Parathyroid adenoma (tissue), 2 donors: ENCODE measurements around the gene LAMB4.

Experiments used
- H2AFZ ChIP-seq: fragments of 300-600 bp; sonication (generic); one replicate; pipeline ENCODE4 v1.7.0; 2017; ENCODE audit warnings: antibody characterized with exemption, mild to moderate bottlenecking
- H3K27ac ChIP-seq: fragments of 300-600 bp; sonication (generic); one replicate; pipeline ENCODE4 v1.7.0; 2017
- H3K27me3 ChIP-seq: fragments of 300-600 bp; sonication (generic); one replicate; pipeline ENCODE4 v1.7.0; 2017; ENCODE audit warnings: low read length; ENCODE audit not compliant: control insufficient read depth, insufficient read depth
- H3K36me3 ChIP-seq: fragments of 300-600 bp; sonication (generic); one replicate; pipeline ENCODE4 v1.7.0; 2017; ENCODE audit warnings: low read length; ENCODE audit not compliant: control insufficient read depth, insufficient read depth
- H3K4me1 ChIP-seq: fragments of 300-600 bp; sonication (generic); one replicate; pipeline ENCODE4 v1.7.0; 2017; ENCODE audit warnings: control low read depth
- H3K4me2 ChIP-seq: fragments of 300-600 bp; sonication (generic); one replicate; pipeline ENCODE4 v1.7.0; 2017; ENCODE audit warnings: low read length
- H3K4me3 ChIP-seq: fragments of 300-600 bp; sonication (generic); one replicate; pipeline ENCODE4 v1.7.0; 2017; ENCODE audit warnings: low read depth, low read length
- H3K79me2 ChIP-seq: fragments of 300-600 bp; sonication (generic); one replicate; pipeline ENCODE4 v1.7.0; 2017; ENCODE audit warnings: control low read depth
- H3K9ac ChIP-seq: fragments of 300-600 bp; sonication (generic); one replicate; pipeline ENCODE4 v1.7.0; 2017; ENCODE audit warnings: mild to moderate bottlenecking
- H3K9me3 ChIP-seq: fragments of 300-600 bp; sonication (generic); one replicate; pipeline ENCODE4 v1.7.0; 2017; ENCODE audit warnings: low read length; ENCODE audit not compliant: control insufficient read depth
- TF ChIP-seq, protein P1 (sequence below): fragments of 300-600 bp; sonication (generic); IDR thresholded peaks from one replicate; pipeline ENCODE4 v1.7.0; 2017; ENCODE audit warnings: antibody characterized with exemption, mild to moderate bottlenecking
- donor health status: primary hyperparathyroidism.

LAMB4 gene

DNA sequence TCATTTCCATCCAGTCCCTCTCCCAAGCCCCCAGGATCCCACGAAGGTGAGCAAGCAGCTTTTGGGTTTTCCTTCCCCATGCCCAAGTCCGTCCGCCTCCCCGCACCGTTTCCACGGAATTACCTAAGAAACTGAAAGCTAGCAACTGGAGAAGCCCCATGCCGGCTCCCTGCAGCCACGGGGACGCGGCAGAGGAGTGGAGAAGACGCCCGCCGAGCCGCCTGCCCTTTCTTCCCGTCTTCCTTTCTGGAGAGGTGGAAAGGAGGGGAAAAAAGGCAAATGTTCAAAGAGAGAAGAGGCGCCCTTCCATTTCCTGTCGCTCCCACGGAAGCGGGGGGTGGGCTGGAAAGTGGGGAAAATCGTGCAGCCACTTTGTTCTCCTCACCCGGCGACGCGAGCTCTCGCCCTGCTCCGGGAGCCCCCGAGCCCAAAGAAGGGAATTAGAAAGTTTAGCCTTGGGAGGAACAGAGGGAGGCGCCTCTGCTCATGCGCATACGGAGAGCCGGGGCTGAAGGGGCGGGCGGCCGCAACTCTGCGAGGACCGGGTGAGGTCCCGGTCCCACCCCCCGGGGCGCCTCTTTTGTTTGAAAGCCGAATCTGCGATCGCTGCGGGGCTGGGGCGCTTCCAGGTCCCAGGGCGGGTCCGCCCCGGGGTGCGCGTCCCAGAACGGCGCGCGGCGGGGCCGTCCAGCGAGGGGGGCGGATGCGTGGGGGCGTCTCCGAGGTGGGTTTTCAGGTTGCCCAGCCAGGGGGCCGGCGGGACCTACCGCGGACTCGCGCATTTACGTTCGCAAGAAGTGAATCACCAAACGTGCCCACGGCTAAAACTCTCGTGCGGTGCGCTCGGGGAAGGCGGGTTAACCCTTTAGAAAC, 127.2 kb downstream of the LAMB4 start, which contains the start of gene LAMB1:
TSS of gene LAMB1 (minus strand) at position 436 of the 873 bp plus-strand sequence. CDS start at position 160, 276 bp downstream.
- peak within 1 kb of the TSS; percentile 1 for H3K27ac ChIP-seq
- H3K9me3 ChIP-seq: no peaks in the 10 kb centered on the region
- H3K4me3 ChIP-seq: peak within 1 kb of the TSS; percentile 73
- H3K36me3 ChIP-seq: no peaks in the 10 kb centered on the region
- no peaks in the 10 kb centered on the region for H3K27me3 ChIP-seq
- peaks cover 7% of the 10 kb centered on the region for H3K4me1 ChIP-seq
- peak within 1 kb of the TSS; percentile 63 for H2AFZ ChIP-seq
- H3K79me2 ChIP-seq: no peaks in the 10 kb centered on the region
- H3K4me2 ChIP-seq: peak within 1 kb of the TSS; percentile 91
- TF ChIP-seq, protein P1, sequence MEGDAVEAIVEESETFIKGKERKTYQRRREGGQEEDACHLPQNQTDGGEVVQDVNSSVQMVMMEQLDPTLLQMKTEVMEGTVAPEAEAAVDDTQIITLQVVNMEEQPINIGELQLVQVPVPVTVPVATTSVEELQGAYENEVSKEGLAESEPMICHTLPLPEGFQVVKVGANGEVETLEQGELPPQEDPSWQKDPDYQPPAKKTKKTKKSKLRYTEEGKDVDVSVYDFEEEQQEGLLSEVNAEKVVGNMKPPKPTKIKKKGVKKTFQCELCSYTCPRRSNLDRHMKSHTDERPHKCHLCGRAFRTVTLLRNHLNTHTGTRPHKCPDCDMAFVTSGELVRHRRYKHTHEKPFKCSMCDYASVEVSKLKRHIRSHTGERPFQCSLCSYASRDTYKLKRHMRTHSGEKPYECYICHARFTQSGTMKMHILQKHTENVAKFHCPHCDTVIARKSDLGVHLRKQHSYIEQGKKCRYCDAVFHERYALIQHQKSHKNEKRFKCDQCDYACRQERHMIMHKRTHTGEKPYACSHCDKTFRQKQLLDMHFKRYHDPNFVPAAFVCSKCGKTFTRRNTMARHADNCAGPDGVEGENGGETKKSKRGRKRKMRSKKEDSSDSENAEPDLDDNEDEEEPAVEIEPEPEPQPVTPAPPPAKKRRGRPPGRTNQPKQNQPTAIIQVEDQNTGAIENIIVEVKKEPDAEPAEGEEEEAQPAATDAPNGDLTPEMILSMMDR: no peak
- H3K9ac ChIP-seq: no peak within 1 kb of the TSS

- Histone ChIP-seq H3K4me3 (peak overlapping the region; percentile 73), H3K4me2 (peak overlapping the region; percentile 91), H3K27ac (peak overlapping the region; percentile 1), H3K9ac (no peak overlapping the region), H3K4me1 (no peaks in the 10 kb centered on the region), H3K36me3 (no peaks in the 10 kb centered on the region), H3K27me3 (no peaks in the 10 kb centered on the region), H2AFZ (peak overlapping the region; percentile 63), H3K9me3 (no peaks in the 10 kb centered on the region), H3K79me2 (no peaks in the 10 kb centered on the region)
- TF ChIP-seq, protein P1: no peak
Measured at GRCh38 chr7:108001764-108002725, 128.1 kb downstream of the LAMB4 start.

- H3K36me3 ChIP-seq: no peaks in the 10 kb centered on the region
- no peaks in the 10 kb centered on the region for H3K9me3 ChIP-seq
- no peak overlapping the region for H3K27ac ChIP-seq
- peak overlapping the region; percentile 91 for H3K4me2 ChIP-seq
- H2AFZ ChIP-seq: peak overlapping the region; percentile 63
- no peaks in the 10 kb centered on the region for H3K79me2 ChIP-seq
- H3K4me1 ChIP-seq: no peaks in the 10 kb centered on the region
- no peak overlapping the region for H3K9ac ChIP-seq
- TF ChIP-seq, protein P1: no peak
- H3K27me3 ChIP-seq: no peaks in the 10 kb centered on the region
- peak overlapping the region; percentile 73 for H3K4me3 ChIP-seq
Measured at GRCh38 chr7:108000875-108001763, 129.0 kb downstream of the LAMB4 start.

GRCh38 chr7:107999779-108000560, 130.2 kb downstream of the LAMB4 start:
- no peaks in the 10 kb centered on the region for H3K9me3 ChIP-seq
- H3K4me3 ChIP-seq: no peak overlapping the region
- H3K27ac ChIP-seq: no peak overlapping the region
- no peak overlapping the region for H3K9ac ChIP-seq
- H2AFZ ChIP-seq: no peak overlapping the region
- H3K4me2 ChIP-seq: no peak overlapping the region
- H3K79me2 ChIP-seq: no peaks in the 10 kb centered on the region
- H3K36me3 ChIP-seq: no peaks in the 10 kb centered on the region
- H3K27me3 ChIP-seq: no peaks in the 10 kb centered on the region
- TF ChIP-seq, protein P1: no peak
- H3K4me1 ChIP-seq: peaks cover 4% of the 10 kb centered on the region
